Left ventricle myocardium inferior (tissue), 1 donor: ENCODE data around the gene RPRD1B. TPM values are rescaled to one million over a fixed set of nuclear protein-coding genes. Genes with fewer than 3 reads are reported as not detected.

Source experiments
- DNase-seq: peaks from one replicate; pipeline ENCODE4 v3.0.0-alpha.2; 2020
- H3K27ac ChIP-seq: fragments of 200-600 bp; replicated peaks from 2 replicates; pipeline ENCODE4 v1.8.0; 2021
- H3K27me3 ChIP-seq: fragments of 200-600 bp; 2 replicates; pipeline ENCODE4 v1.8.0; 2021; ENCODE audit warnings: low read depth
- H3K36me3 ChIP-seq: fragments of 200-600 bp; 2 replicates; pipeline ENCODE4 v1.8.0; 2021
- H3K4me1 ChIP-seq: fragments of 200-600 bp; 2 replicates; pipeline ENCODE4 v1.8.0; 2021
- H3K4me3 ChIP-seq: fragments of 200-600 bp; 2 replicates; pipeline ENCODE4 v1.8.0; 2021; ENCODE audit warnings: mild to moderate bottlenecking, moderate library complexity
- H3K9me3 ChIP-seq: fragments of 200-600 bp; replicated peaks from 2 replicates; pipeline ENCODE4 v1.8.0; 2021
- CTCF ChIP-seq: fragments of 200-600 bp; IDR thresholded peaks from 2 replicates; pipeline ENCODE4 v1.8.0; 2021; ENCODE audit warnings: antibody characterized with exemption, mild to moderate bottlenecking, borderline replicate concordance
- intact Hi-C: fragments of 100-400 bp; cut with micrococcal nuclease; formaldehyde crosslinking; loops from one replicate; pipeline ENCODE4 v1.11.0; 2022
- total RNA-seq: library from RNA; stranded (reverse); fragmentation: NEBNext Ultra II Directional; extraction: Animal tissue kit (Norgen Biotek cat#: 25700); gene quantifications from one replicate; pipeline ENCODE4 v1.2.1, GENCODE V29; 2021
- donor health status: DM: no; HTN: yes; CAD: no; lungs with severe emphysema.

The RPRD1B gene
- total RNA-seq, 1 donor from 2014 or later = 58.9 TPM

- H3K27ac ChIP-seq = no peak overlapping the region
- peaks cover 24% of the 10 kb centered on the region for H3K4me1 ChIP-seq
- no peak for TF ChIP-seq CTCF
- H3K4me3 ChIP-seq = no peak overlapping the region
- H3K9me3 ChIP-seq = peaks cover under 1% of the 10 kb centered on the region
- no peak for DNase-seq
- intact Hi-C loops = no loop called here
- peaks cover 49% of the 10 kb centered on the region for H3K36me3 ChIP-seq
- H3K27me3 ChIP-seq = no peaks in the 10 kb centered on the region
Measured at GRCh38 chr20:38012332-38012731, 21.2 kb upstream of the RPRD1B start.

GRCh38 chr20:38013887-38014286 is 19.7 kb upstream of the RPRD1B start:
- no peak for TF ChIP-seq CTCF
- H3K9me3 ChIP-seq = peaks cover 16% of the 10 kb centered on the region
- DNase-seq = no peak
- H3K27me3 ChIP-seq = no peaks in the 10 kb centered on the region
- peaks cover 65% of the 10 kb centered on the region for H3K36me3 ChIP-seq
- intact Hi-C loops = no loop called here
- no peak overlapping the region for H3K27ac ChIP-seq
- H3K4me3 ChIP-seq = no peak overlapping the region
- peaks cover 24% of the 10 kb centered on the region for H3K4me1 ChIP-seq

- no peak overlapping the region for H3K27ac ChIP-seq
- no peak for DNase-seq
- peaks cover 47% of the 10 kb centered on the region for H3K36me3 ChIP-seq
- no peak overlapping the region for H3K4me3 ChIP-seq
- no peak for TF ChIP-seq CTCF
- peaks cover 18% of the 10 kb centered on the region for H3K9me3 ChIP-seq
- intact Hi-C loops = no loop called here
- no peaks in the 10 kb centered on the region for H3K27me3 ChIP-seq
- peaks cover 17% of the 10 kb centered on the region for H3K4me1 ChIP-seq
Measured at GRCh38 chr20:38017959-38018358, 15.6 kb upstream of the RPRD1B start.

GRCh38 chr20:38018385-38018784 is 15.2 kb upstream of the RPRD1B start:
- intact Hi-C loops = no loop called here
- no peak overlapping the region for H3K27ac ChIP-seq
- no peak overlapping the region for H3K4me3 ChIP-seq
- H3K27me3 ChIP-seq = no peaks in the 10 kb centered on the region
- no peak for DNase-seq
- peaks cover 17% of the 10 kb centered on the region for H3K4me1 ChIP-seq
- H3K36me3 ChIP-seq = peaks cover 43% of the 10 kb centered on the region
- H3K9me3 ChIP-seq = peaks cover 18% of the 10 kb centered on the region
- no peak for TF ChIP-seq CTCF

- TF ChIP-seq CTCF = no peak
- no peak overlapping the region for H3K4me3 ChIP-seq
- H3K9me3 ChIP-seq = peaks cover 18% of the 10 kb centered on the region
- DNase-seq = no peak
- H3K27me3 ChIP-seq = no peaks in the 10 kb centered on the region
- peaks cover 27% of the 10 kb centered on the region for H3K36me3 ChIP-seq
- no peak overlapping the region for H3K27ac ChIP-seq
- intact Hi-C loops = no loop called here
- H3K4me1 ChIP-seq = peaks cover 18% of the 10 kb centered on the region
Measured at GRCh38 chr20:38021087-38021772, 12.3 kb upstream of the RPRD1B start.
